HepG2 (cell line): ENCODE data around the gene KXD1. TPM values are rescaled to one million over a fixed set of nuclear protein-coding genes. Genes with fewer than 3 reads are reported as not detected.

Experiments used
- AGO1 ChIP-seq: fragments of 200-400 bp; formaldehyde crosslinking; IDR thresholded peaks from 2 replicates; pipeline ENCODE4 v1.6.1; 2017; ENCODE audit warnings: mild to moderate bottlenecking, low read depth, low read length, moderate library complexity; ENCODE audit not compliant: poor library complexity, severe bottlenecking
- GFI1 ChIP-seq: sonication (generic); formaldehyde crosslinking; IDR thresholded peaks from 2 replicates; pipeline ENCODE4 v1.5.0; 2020; ENCODE audit warnings: missing genetic modification reagents, mild to moderate bottlenecking, borderline replicate concordance
- HMG20B ChIP-seq: conservative IDR thresholded peaks from 2 replicates; pipeline ENCODE4 v1.6.1; 2016; ENCODE audit warnings: missing genetic modification reagents, missing compliant biosample characterization
- MAZ ChIP-seq, 2 experiments: sonication (generic) in 1 of 2; formaldehyde crosslinking in 1 of 2; IDR thresholded peaks; 2 replicates each; pipeline versions ENCODE4 v1.5.0 to v1.6.1; 2012 to 2020; ENCODE audit warnings: low read depth in 2 of 2, mild to moderate bottlenecking in 2 of 2, borderline replicate concordance in 1 of 2, improper control_type of control experiment in 1 of 2, low read length in 1 of 2, missing genetic modification reagents in 1 of 2, moderate library complexity in 1 of 2
- POLR2AphosphoS2 ChIP-seq: IDR thresholded peaks from 2 replicates; pipeline ENCODE4 v1.6.1; 2011; ENCODE audit warnings: low read depth, low read length, improper control_type of control experiment
- RFX3 ChIP-seq: IDR thresholded peaks from 2 replicates; pipeline ENCODE4 v1.6.1; 2016; ENCODE audit warnings: missing biosample characterization, missing genetic modification reagents
- SCMH1 ChIP-seq: sonication (generic); formaldehyde crosslinking; IDR thresholded peaks from 2 replicates; pipeline ENCODE4 v1.9.0; 2021; ENCODE audit warnings: missing genetic modification reagents, mild to moderate bottlenecking, borderline replicate concordance
- ZFP37 ChIP-seq: sonication (generic); formaldehyde crosslinking; IDR thresholded peaks from 2 replicates; pipeline ENCODE4 v1.4.0; 2020; ENCODE audit warnings: missing genetic modification reagents, borderline replicate concordance
- ZNF33B ChIP-seq: sonication (generic); formaldehyde crosslinking; IDR thresholded peaks from 2 replicates; pipeline ENCODE4 v1.5.1; 2020; ENCODE audit warnings: mild to moderate bottlenecking, missing genetic modification reagents
- ZNF383 ChIP-seq: sonication (generic); formaldehyde crosslinking; IDR thresholded peaks from 2 replicates; pipeline ENCODE4 v1.4.0; 2020; ENCODE audit warnings: missing genetic modification reagents, mild to moderate bottlenecking, borderline replicate concordance
- ZNF709 ChIP-seq: sonication (generic); formaldehyde crosslinking; IDR thresholded peaks from 2 replicates; pipeline ENCODE4 v1.5.0; 2020; ENCODE audit warnings: mild to moderate bottlenecking, missing genetic modification reagents
- ZNF746 ChIP-seq: sonication (generic); formaldehyde crosslinking; IDR thresholded peaks from 2 replicates; pipeline ENCODE4 v1.8.0; 2022; ENCODE audit warnings: mild to moderate bottlenecking, missing genetic modification reagents
- ZNF776 ChIP-seq: sonication (generic); formaldehyde crosslinking; IDR thresholded peaks from 2 replicates; pipeline ENCODE4 v1.4.0; 2020; ENCODE audit warnings: mild to moderate bottlenecking, missing genetic modification reagents
- ZSCAN9 ChIP-seq: IDR thresholded peaks from 2 replicates; pipeline ENCODE4 v1.6.1; 2016; ENCODE audit warnings: borderline replicate concordance
- polyA plus RNA-seq, 8 experiments: library from polyadenylated mRNA; depleted of rRNA in 3 of 8; stranded (reverse) in 7 of 8; unstranded in 1 of 8; fragments of >200 nt; fragmentation: Illumina TruSeq in 4 of 8; extraction: Trizol in 4 of 8; gene quantifications; 2 replicates each; pipeline versions ENCODE4 v1.2.1 to v1.2.3, GENCODE V29; 2011 to 2016; ENCODE audit warnings: low read depth in 4 of 8, missing spikeins in 1 of 8, mixed read lengths in 1 of 8; ENCODE audit not compliant: insufficient read depth in 1 of 8
- total RNA-seq, 5 experiments: library from RNA; depleted of rRNA; stranded (reverse); fragments of >200 nt; fragmentation: Illumina TruSeq; extraction: Trizol; gene quantifications; 2 replicates each; pipeline ENCODE4 v1.2.3, GENCODE V29; 2016; ENCODE audit warnings: low read depth in 1 of 5
- TF ChIP-seq, protein P1 (sequence below): sonication (generic); formaldehyde crosslinking; conservative IDR thresholded peaks from 2 replicates; pipeline ENCODE4 v1.8.0; 2022; ENCODE audit warnings: missing genetic modification reagents
- TF ChIP-seq, protein P2 (sequence below): sonication (generic); formaldehyde crosslinking; IDR thresholded peaks from 2 replicates; pipeline ENCODE4 v1.5.1; 2020; ENCODE audit warnings: missing genetic modification reagents, mild to moderate bottlenecking, borderline replicate concordance
- TF ChIP-seq, protein P3 (sequence below): sonication (generic); formaldehyde crosslinking; IDR thresholded peaks from 2 replicates; pipeline ENCODE4 v1.4.0; 2020; ENCODE audit warnings: missing genetic modification reagents
- TF ChIP-seq, protein P4 (sequence below): sonication (generic); formaldehyde crosslinking; IDR thresholded peaks from 2 replicates; pipeline ENCODE4 v1.5.0; 2020; ENCODE audit warnings: mild to moderate bottlenecking, missing genetic modification reagents, moderate library complexity
- TF ChIP-seq, protein P5 (sequence below): sonication (generic); formaldehyde crosslinking; conservative IDR thresholded peaks from 2 replicates; pipeline ENCODE4 v1.8.0; 2022; ENCODE audit warnings: low read depth, missing genetic modification reagents

KXD1 gene
- total and polyA plus RNA-seq, 2 of the 13 experiments (the other 11 are each of a cell fraction or from before 2014, with no cell fraction given): 44.6 to 143 TPM

- TF ChIP-seq, protein P1, sequence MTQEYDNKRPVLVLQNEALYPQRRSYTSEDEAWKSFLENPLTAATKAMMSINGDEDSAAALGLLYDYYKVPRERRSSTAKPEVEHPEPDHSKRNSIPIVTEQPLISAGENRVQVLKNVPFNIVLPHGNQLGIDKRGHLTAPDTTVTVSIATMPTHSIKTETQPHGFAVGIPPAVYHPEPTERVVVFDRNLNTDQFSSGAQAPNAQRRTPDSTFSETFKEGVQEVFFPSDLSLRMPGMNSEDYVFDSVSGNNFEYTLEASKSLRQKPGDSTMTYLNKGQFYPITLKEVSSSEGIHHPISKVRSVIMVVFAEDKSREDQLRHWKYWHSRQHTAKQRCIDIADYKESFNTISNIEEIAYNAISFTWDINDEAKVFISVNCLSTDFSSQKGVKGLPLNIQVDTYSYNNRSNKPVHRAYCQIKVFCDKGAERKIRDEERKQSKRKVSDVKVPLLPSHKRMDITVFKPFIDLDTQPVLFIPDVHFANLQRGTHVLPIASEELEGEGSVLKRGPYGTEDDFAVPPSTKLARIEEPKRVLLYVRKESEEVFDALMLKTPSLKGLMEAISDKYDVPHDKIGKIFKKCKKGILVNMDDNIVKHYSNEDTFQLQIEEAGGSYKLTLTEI (CRISPR knock-in tag): no peak
- TF ChIP-seq, protein P2, sequence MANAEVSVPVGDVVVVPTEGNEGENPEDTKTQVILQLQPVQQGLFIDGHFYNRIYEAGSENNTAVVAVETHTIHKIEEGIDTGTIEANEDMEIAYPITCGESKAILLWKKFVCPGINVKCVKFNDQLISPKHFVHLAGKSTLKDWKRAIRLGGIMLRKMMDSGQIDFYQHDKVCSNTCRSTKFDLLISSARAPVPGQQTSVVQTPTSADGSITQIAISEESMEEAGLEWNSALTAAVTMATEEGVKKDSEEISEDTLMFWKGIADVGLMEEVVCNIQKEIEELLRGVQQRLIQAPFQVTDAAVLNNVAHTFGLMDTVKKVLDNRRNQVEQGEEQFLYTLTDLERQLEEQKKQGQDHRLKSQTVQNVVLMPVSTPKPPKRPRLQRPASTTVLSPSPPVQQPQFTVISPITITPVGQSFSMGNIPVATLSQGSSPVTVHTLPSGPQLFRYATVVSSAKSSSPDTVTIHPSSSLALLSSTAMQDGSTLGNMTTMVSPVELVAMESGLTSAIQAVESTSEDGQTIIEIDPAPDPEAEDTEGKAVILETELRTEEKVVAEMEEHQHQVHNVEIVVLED: peak; percentile 23; the same call in 1 of the 2 replicates
- TF ChIP-seq AGO1 (no peak), ZNF746 (peak; percentile 67; the same call in 1 of the 2 replicates), ZFP37 (CRISPR knock-in tag) (peak; percentile 53; the same call in 1 of the 2 replicates), MAZ (IDR thresholded peaks at IDR 0.05; ENCODE audit: borderline replicate concordance, low read depth, low read length) (no peak), MAZ (CRISPR knock-in tag; IDR thresholded peaks at IDR 0.05; ENCODE audit: low read depth) (no peak; the same call in 1 of the 2 replicates), ZNF709 (CRISPR knock-in tag) (no peak), RFX3 (CRISPR knock-in tag) (no peak), ZNF383 (CRISPR knock-in tag) (no peak), ZNF33B (CRISPR knock-in tag) (no peak), HMG20B (CRISPR knock-in tag) (no peak), SCMH1 (CRISPR knock-in tag) (no peak), ZSCAN9 (CRISPR knock-in tag) (no peak), GFI1 (peak; percentile 37; the same call in 1 of the 2 replicates), POLR2AphosphoS2 (no peak), ZNF776 (CRISPR knock-in tag) (no peak)
- TF ChIP-seq, protein P3, sequence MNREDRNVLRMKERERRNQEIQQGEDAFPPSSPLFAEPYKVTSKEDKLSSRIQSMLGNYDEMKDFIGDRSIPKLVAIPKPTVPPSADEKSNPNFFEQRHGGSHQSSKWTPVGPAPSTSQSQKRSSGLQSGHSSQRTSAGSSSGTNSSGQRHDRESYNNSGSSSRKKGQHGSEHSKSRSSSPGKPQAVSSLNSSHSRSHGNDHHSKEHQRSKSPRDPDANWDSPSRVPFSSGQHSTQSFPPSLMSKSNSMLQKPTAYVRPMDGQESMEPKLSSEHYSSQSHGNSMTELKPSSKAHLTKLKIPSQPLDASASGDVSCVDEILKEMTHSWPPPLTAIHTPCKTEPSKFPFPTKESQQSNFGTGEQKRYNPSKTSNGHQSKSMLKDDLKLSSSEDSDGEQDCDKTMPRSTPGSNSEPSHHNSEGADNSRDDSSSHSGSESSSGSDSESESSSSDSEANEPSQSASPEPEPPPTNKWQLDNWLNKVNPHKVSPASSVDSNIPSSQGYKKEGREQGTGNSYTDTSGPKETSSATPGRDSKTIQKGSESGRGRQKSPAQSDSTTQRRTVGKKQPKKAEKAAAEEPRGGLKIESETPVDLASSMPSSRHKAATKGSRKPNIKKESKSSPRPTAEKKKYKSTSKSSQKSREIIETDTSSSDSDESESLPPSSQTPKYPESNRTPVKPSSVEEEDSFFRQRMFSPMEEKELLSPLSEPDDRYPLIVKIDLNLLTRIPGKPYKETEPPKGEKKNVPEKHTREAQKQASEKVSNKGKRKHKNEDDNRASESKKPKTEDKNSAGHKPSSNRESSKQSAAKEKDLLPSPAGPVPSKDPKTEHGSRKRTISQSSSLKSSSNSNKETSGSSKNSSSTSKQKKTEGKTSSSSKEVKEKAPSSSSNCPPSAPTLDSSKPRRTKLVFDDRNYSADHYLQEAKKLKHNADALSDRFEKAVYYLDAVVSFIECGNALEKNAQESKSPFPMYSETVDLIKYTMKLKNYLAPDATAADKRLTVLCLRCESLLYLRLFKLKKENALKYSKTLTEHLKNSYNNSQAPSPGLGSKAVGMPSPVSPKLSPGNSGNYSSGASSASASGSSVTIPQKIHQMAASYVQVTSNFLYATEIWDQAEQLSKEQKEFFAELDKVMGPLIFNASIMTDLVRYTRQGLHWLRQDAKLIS (CRISPR knock-in tag): no peak
- TF ChIP-seq, protein P4, sequence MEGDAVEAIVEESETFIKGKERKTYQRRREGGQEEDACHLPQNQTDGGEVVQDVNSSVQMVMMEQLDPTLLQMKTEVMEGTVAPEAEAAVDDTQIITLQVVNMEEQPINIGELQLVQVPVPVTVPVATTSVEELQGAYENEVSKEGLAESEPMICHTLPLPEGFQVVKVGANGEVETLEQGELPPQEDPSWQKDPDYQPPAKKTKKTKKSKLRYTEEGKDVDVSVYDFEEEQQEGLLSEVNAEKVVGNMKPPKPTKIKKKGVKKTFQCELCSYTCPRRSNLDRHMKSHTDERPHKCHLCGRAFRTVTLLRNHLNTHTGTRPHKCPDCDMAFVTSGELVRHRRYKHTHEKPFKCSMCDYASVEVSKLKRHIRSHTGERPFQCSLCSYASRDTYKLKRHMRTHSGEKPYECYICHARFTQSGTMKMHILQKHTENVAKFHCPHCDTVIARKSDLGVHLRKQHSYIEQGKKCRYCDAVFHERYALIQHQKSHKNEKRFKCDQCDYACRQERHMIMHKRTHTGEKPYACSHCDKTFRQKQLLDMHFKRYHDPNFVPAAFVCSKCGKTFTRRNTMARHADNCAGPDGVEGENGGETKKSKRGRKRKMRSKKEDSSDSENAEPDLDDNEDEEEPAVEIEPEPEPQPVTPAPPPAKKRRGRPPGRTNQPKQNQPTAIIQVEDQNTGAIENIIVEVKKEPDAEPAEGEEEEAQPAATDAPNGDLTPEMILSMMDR (CRISPR knock-in tag): peak; percentile 32
- TF ChIP-seq, protein P5, sequence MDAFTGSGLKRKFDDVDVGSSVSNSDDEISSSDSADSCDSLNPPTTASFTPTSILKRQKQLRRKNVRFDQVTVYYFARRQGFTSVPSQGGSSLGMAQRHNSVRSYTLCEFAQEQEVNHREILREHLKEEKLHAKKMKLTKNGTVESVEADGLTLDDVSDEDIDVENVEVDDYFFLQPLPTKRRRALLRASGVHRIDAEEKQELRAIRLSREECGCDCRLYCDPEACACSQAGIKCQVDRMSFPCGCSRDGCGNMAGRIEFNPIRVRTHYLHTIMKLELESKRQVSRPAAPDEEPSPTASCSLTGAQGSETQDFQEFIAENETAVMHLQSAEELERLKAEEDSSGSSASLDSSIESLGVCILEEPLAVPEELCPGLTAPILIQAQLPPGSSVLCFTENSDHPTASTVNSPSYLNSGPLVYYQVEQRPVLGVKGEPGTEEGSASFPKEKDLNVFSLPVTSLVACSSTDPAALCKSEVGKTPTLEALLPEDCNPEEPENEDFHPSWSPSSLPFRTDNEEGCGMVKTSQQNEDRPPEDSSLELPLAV (CRISPR knock-in tag): no peak
Observed at GRCh38 chr19:18518639-18519038, 39.0 kb upstream of the KXD1 start (continued).
